GM12878 (cell line): ENCODE measurements around the gene SUB1. TPM values are rescaled to one million over a fixed set of nuclear protein-coding genes. Genes with fewer than 3 reads are reported as not detected.

Source experiments
- CBFB ChIP-seq: IDR thresholded peaks from 2 replicates; pipeline ENCODE4 v1.6.1; 2016; ENCODE audit warnings: antibody characterized with exemption, low read depth
- CBX5 ChIP-seq: sonication (generic); IDR thresholded peaks from 2 replicates; pipeline ENCODE4 v1.6.1; 2016; ENCODE audit warnings: low read depth, moderate library complexity, mild to moderate bottlenecking, inconsistent platforms
- E4F1 ChIP-seq: fragments of 450-650 bp; IDR thresholded peaks from 2 replicates; pipeline ENCODE4 v1.6.1; 2018; ENCODE audit warnings: borderline replicate concordance, mild to moderate bottlenecking; ENCODE audit not compliant: partially characterized antibody
- EED ChIP-seq: sonication (generic); IDR thresholded peaks from 2 replicates; pipeline ENCODE4 v1.6.1; 2016; ENCODE audit warnings: antibody characterized with exemption, low read depth
- ELK1 ChIP-seq: IDR thresholded peaks from 2 replicates; pipeline ENCODE4 v1.6.1; 2012; ENCODE audit warnings: low read depth, low read length, improper control_type of control experiment
- ETV6 ChIP-seq, 2 experiments: fragments of 450-650 bp in 1 of 2; IDR thresholded peaks in 1 of 2; conservative IDR thresholded peaks in 1 of 2; 2 replicates each; pipeline ENCODE4 v1.6.1; 2014; ENCODE audit warnings: antibody characterized with exemption in 1 of 2, borderline replicate concordance in 1 of 2, low read depth in 1 of 2, mild to moderate bottlenecking in 1 of 2, moderate library complexity in 1 of 2
- HCFC1 ChIP-seq: fragments of 150-350 bp; IDR thresholded peaks from 2 replicates; pipeline ENCODE4 v1.6.1; 2014; ENCODE audit warnings: low read length
- HDGF ChIP-seq: fragments of 450-650 bp; IDR thresholded peaks from 2 replicates; pipeline ENCODE4 v1.6.1; 2016; ENCODE audit warnings: antibody characterized with exemption
- IRF5 ChIP-seq: fragments of 450-650 bp; IDR thresholded peaks from 2 replicates; pipeline ENCODE4 v1.6.1; 2017; ENCODE audit warnings: borderline replicate concordance
- MLLT1 ChIP-seq: fragments of 450-650 bp; IDR thresholded peaks from 2 replicates; pipeline ENCODE4 v1.6.1; 2016; ENCODE audit warnings: mild to moderate bottlenecking
- NFYA ChIP-seq: IDR thresholded peaks from 2 replicates; pipeline ENCODE4 v1.6.1; 2011; ENCODE audit warnings: low read depth, mild to moderate bottlenecking, low read length, improper control_type of control experiment, borderline replicate concordance
- NFYB ChIP-seq: IDR thresholded peaks from 2 replicates; pipeline ENCODE4 v1.6.1; 2011; ENCODE audit warnings: low read depth, mild to moderate bottlenecking, low read length, improper control_type of control experiment, moderate library complexity; ENCODE audit not compliant: insufficient read depth
- POLR2A ChIP-seq: IDR thresholded peaks from 2 replicates; pipeline ENCODE4 v1.6.1; 2011; ENCODE audit warnings: low read depth, mild to moderate bottlenecking, low read length
- POLR2AphosphoS5 ChIP-seq: IDR thresholded peaks from 2 replicates; pipeline ENCODE4 v1.6.1; 2011; ENCODE audit warnings: mild to moderate bottlenecking, low read length, inconsistent platforms
- RCOR1 ChIP-seq: conservative IDR thresholded peaks from 2 replicates; pipeline ENCODE4 v1.6.1; 2012; ENCODE audit warnings: low read depth, low read length, improper control_type of control experiment
- RELB ChIP-seq: fragments of 450-650 bp; IDR thresholded peaks from 2 replicates; pipeline ENCODE4 v1.6.1; 2017; ENCODE audit warnings: low read depth, mild to moderate bottlenecking, moderate library complexity
- SMAD1 ChIP-seq: fragments of 450-650 bp; IDR thresholded peaks from 2 replicates; pipeline ENCODE4 v1.6.1; 2018; ENCODE audit warnings: mild to moderate bottlenecking, low read depth; ENCODE audit not compliant: partially characterized antibody
- SP1 ChIP-seq: IDR thresholded peaks from one replicate; pipeline ENCODE4 v1.6.1; 2011; ENCODE audit warnings: low read depth, low read length
- SUPT20H ChIP-seq: IDR thresholded peaks from 2 replicates; pipeline ENCODE4 v1.6.1; 2011; ENCODE audit warnings: low read depth, mild to moderate bottlenecking, low read length, moderate library complexity, borderline replicate concordance; ENCODE audit not compliant: control insufficient read depth
- TAF1 ChIP-seq: IDR thresholded peaks from 2 replicates; pipeline ENCODE4 v1.6.1; 2011; ENCODE audit warnings: mild to moderate bottlenecking, low read depth, low read length, borderline replicate concordance
- TCF3 ChIP-seq: IDR thresholded peaks from 2 replicates; pipeline ENCODE4 v1.6.1; 2012; ENCODE audit warnings: low read depth, mild to moderate bottlenecking, low read length, borderline replicate concordance; ENCODE audit not compliant: insufficient read depth
- YBX1 ChIP-seq: fragments of 450-650 bp; IDR thresholded peaks from 2 replicates; pipeline ENCODE4 v1.6.1; 2016; ENCODE audit warnings: antibody characterized with exemption
- polyA plus RNA-seq, 11 experiments: library from polyadenylated mRNA; depleted of rRNA in 4 of 11; unstranded in 6 of 11; stranded (reverse) in 5 of 11; fragments of >200 nt; fragmentation: Nextera tagmentation in 4 of 11; fragmentation: Illumina TruSeq in 1 of 11; extraction: Ambion mirVana in 4 of 11; extraction: Trizol in 1 of 11; gene quantifications; 1 replicate in 1 of 11; 2 replicates in 10 of 11; pipeline versions ENCODE4 v1.2.1 to v1.2.3, GENCODE V29; 2011 to 2016; ENCODE audit warnings: inconsistent platforms in 2 of 11, missing spikeins in 2 of 11, low read depth in 1 of 11
- total RNA-seq, 4 experiments: library from RNA; depleted of rRNA in 3 of 4; stranded (reverse); fragments of >200 nt in 3 of 4; fragmentation: Illumina TruSeq in 1 of 4; extraction: Trizol in 1 of 4; gene quantifications; 2 replicates each; pipeline versions ENCODE4 v1.2.1 to v1.2.3, GENCODE V29; 2013 to 2021

The SUB1 gene
- total and polyA plus RNA-seq, 10 of the 15 experiments (the other 5 are each of a cell fraction or from before 2014, with no cell fraction given): 468 to 2,785 (median 1,145) TPM

- peak; percentile 40 for TF ChIP-seq HCFC1
- TF ChIP-seq HDGF: peak; percentile 56; the same call in 1 of the 2 replicates
- TF ChIP-seq E4F1: peak; percentile 54
- peak; percentile 63; the same call in 1 of the 2 replicates for TF ChIP-seq TCF3
- no peak for TF ChIP-seq NFYA
- TF ChIP-seq CBFB: peak; percentile 90
- no peak for TF ChIP-seq SUPT20H
- TF ChIP-seq TAF1: peak; percentile 100
- peak; percentile 30; the same call in 1 of the 2 replicates for TF ChIP-seq CBX5
- TF ChIP-seq MLLT1: peak; percentile 73; the same call in 1 of the 2 replicates
- TF ChIP-seq EED: 0 out of 2 replicates have a peak, but pooled peaks have one; percentile 28
- TF ChIP-seq POLR2A: peak; percentile 94
- no peak for TF ChIP-seq NFYB
- TF ChIP-seq POLR2AphosphoS5: peak; percentile 96
- peak; percentile 98 for TF ChIP-seq ELK1
- TF ChIP-seq IRF5: no peak
- TF ChIP-seq RCOR1: no peak
- no peak; a peak in 1 of 4 replicates for TF ChIP-seq ETV6 (conservative IDR thresholded peaks at IDR 0.05 in 1 of 2, IDR thresholded peaks at IDR 0.05 in 1 of 2; ENCODE audit: borderline replicate concordance in 1 of 2, low read depth in 1 of 2)
- TF ChIP-seq SMAD1: peak; percentile 35
- peak; percentile 82 for TF ChIP-seq SP1
- TF ChIP-seq YBX1: no peak
- peak; percentile 75 for TF ChIP-seq RELB
These were observed at the start of gene SUB1 (continued) for GRCh38 chr5:32585446-32586275.
